SH-SY5Y (cell line): ENCODE data around the gene BRAF.

Experiments used
- GATA2 ChIP-seq: IDR thresholded peaks from 2 replicates; pipeline ENCODE4 v1.6.1; 2011; ENCODE audit warnings: mild to moderate bottlenecking, low read depth, low read length
- GATA3 ChIP-seq: IDR thresholded peaks from 2 replicates; pipeline ENCODE4 v1.6.1; 2011; ENCODE audit warnings: low read depth, mild to moderate bottlenecking, low read length, moderate library complexity

DNA sequence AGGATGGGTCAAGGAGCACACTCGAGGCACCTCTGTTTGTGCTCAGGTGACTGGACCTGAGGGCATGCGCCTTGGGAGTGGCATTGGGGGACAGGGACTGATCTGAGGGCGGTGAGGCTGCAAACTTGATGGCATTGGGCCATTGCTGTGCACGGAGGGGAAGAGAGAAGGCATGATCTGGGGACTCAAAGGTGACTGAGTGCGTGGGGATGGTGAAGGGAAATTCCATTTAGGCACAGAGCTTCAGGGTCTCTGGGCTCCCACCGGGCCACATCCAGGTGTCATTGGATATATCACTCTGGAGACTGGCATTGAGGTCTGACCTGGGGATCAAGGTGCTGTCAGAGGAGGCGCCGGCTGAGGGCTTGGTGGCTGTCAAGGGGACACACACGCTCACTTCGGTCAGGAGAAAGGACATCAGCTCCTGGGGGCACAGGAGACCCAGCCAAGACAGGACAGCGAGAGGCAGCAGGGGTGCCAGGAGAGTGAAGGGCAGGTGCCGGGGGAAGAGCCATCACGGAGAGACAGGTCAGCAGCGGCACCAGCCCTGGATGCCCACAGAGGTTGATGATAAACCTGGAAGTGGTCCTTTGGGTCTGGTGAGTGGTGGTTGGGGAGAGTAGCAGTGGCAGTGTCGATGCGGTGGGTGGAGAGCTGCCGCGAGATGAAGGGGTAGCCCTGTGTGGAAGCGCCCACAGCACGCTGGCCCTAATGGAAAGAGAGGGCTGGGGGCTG is 246.5 kb downstream of the BRAF start:
- TF ChIP-seq GATA2 (no peak), GATA3 (no peak)
